Uterus (tissue), 2 donors: Measurements from ENCODE around the gene ARHGEF7.

Experiments used
- CTCF ChIP-seq, 4 experiments: fragments of 200-600 bp in 2 of 4; fragments of 450-650 bp in 2 of 4; sonication (generic) in 2 of 4; IDR thresholded peaks; one replicate each; pipeline ENCODE4 v1.5.1; 2016 to 2019; ENCODE audit warnings: antibody characterized with exemption in 4 of 4, mild to moderate bottlenecking in 2 of 4, moderate library complexity in 1 of 4
- POLR2A ChIP-seq, 2 donors: fragments of 450-650 bp; IDR thresholded peaks; one replicate each; pipeline ENCODE4 v1.6.1; 2016; ENCODE audit warnings: antibody characterized with exemption in 2 of 2, mild to moderate bottlenecking in 1 of 2, moderate library complexity in 1 of 2

DNA sequence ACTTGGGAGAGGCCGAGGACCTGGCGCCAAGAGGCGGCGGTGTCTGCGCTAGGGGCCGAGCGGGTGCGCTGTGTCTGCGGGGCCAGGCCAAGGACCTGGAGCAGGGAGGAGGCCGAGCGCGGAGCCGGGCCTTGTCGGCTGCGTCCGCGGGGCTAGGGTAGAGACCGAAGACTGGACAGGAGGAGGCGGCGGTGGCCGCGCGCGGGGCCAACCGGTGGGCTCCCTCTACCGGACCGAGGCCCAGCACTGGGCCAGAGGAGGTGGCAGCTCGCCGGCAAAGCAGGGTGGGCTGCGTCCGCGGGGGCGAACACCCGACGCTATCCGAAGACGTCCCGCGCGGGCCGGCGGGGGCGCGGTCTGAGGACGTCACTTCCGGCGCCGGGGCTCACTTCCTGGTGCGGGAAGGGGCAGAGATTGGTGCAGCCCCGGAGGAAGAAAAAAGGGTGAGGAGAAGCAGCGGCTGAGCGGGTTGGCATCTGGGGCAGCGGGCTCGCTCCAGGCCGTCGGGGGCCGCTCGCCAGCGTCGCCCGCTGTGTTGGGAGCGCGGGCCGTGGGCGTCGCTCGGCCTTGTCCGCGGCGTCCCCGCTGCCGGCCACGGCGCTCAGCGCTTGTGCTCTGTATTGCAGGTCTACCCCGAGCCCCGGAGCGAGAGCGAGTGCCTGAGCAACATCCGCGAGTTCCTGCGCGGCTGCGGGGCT, 38.3 kb downstream of the ARHGEF7 start:
- TF ChIP-seq CTCF (IDR thresholded peaks at IDR 0.05) (peak; percentile 22 to 43 (median 38)), POLR2A (IDR thresholded peaks at IDR 0.05) (peak; percentile 85 to 94)
